Ascending aorta (tissue), 2 donors: ENCODE measurements around the gene TBC1D2. TPM values are rescaled to one million over a fixed set of nuclear protein-coding genes. Genes with fewer than 3 reads are reported as not detected.
A peak's percentile ranks its signal among the peaks of the same experiment; 100 is the strongest.

Source experiments
- DNase-seq, 2 donors: peaks; one replicate each; pipeline ENCODE4 v3.0.0-alpha.2; 2019; ENCODE audit warnings: low spot score in 2 of 2
- H3K27ac ChIP-seq, 2 donors: fragments of 200-600 bp; sonication (generic); one replicate each; pipeline ENCODE4 v1.5.1; 2016 to 2017; ENCODE audit warnings: mild to moderate bottlenecking in 1 of 2
- H3K27me3 ChIP-seq: fragments of 200-600 bp; sonication (generic); one replicate; pipeline ENCODE4 v1.5.1; 2017
- H3K36me3 ChIP-seq, 2 donors: fragments of 200-600 bp; sonication (generic); one replicate each; pipeline ENCODE4 v1.5.1; 2016
- H3K4me1 ChIP-seq, 2 donors: fragments of 200-600 bp; sonication (generic); one replicate each; pipeline ENCODE4 v1.5.1; 2016 to 2017; ENCODE audit warnings: mild to moderate bottlenecking in 1 of 2
- H3K4me3 ChIP-seq, 2 donors: fragments of 200-600 bp; sonication (generic); one replicate each; pipeline ENCODE4 v1.5.1; 2016 to 2017; ENCODE audit warnings: mild to moderate bottlenecking in 1 of 2
- H3K9me3 ChIP-seq, 2 donors: fragments of 200-600 bp; sonication (generic); one replicate each; pipeline ENCODE4 v1.5.1; 2016
- intact Hi-C: fragments of 100-400 bp; cut with DNase I; formaldehyde crosslinking; loops from one replicate; pipeline ENCODE4 v1.15.1; 2023
- total RNA-seq: library from RNA; depleted of rRNA; stranded (reverse); fragments of >200 nt; gene quantifications from one replicate; pipeline ENCODE4 v1.1.0, GENCODE V29; 2016
- TF ChIP-seq, protein P1 (sequence below), 3 experiments: fragments of 200-600 bp in 2 of 3; fragments of 450-650 bp in 1 of 3; sonication (generic) in 2 of 3; IDR thresholded peaks; one replicate each; pipeline ENCODE4 v1.5.1; 2016 to 2019; ENCODE audit warnings: antibody characterized with exemption in 3 of 3, mild to moderate bottlenecking in 1 of 3, moderate library complexity in 1 of 3

TBC1D2 gene
- total RNA-seq, 1 donor from 2014 or later: 32.5 TPM

DNA sequence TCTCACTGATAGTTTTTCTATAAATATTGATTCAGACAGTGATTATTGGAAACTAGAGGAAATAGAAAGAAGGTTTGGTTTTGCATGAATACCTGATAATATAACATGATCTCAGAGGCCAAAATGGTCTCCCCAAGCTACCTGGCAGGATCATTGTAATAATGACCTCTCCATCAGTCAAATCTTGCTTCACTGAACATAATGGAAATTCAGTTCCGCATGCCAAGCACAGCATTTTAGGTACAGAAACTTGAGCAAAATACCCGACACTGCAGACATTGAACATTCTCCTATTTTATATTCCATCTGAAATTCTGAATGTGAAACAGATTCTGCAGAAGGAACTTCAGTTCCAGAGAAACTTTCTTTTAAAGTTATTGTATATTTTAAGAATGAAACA, 9.1 kb upstream of the TBC1D2 start:
- intact Hi-C loops: loop anchor here (5.0 kb wide), 1 partner anchor 552 kb away; no protein-coding TSS in a partner anchor

DNA sequence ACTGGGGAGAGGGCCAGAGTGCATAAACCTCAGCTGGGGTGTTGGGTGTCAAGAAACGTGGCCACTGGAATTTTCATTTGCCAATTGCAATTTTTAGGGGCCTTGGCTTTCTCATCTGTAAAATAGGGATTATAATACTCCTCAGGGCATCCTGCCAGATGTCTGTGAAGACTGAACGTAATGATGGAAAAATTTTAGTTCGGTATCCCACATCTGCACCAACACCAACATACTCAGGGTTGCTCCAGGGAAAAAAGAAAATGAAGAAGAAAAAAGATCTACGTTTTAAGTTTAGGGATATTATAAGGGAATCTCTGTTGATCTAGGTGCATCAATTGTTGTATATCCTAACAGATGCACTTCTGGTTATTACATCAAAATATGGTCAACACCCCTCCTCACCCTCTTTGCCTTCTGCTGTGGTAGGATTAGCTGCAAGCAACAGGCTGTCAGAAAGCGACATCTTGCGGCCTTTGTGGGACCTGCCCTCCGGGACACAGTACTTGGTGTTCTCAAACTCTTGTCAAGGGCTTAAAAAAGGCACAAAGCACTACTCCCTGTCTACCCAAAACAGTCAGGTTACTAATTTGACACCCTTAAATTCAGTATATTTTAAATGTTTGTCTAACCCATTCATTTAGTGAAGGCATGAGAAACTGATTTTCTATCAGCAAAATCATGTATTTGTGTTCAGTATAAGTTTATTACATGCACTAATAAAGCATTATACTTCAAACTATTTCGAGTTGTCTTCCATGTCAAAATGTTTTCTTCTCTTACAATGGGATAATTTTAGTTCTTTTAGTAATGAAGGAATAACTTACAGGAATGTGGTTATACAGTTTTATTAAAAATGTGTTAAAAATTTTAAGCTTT, 8.3 kb upstream of the TBC1D2 start:
- TF ChIP-seq, protein P1, sequence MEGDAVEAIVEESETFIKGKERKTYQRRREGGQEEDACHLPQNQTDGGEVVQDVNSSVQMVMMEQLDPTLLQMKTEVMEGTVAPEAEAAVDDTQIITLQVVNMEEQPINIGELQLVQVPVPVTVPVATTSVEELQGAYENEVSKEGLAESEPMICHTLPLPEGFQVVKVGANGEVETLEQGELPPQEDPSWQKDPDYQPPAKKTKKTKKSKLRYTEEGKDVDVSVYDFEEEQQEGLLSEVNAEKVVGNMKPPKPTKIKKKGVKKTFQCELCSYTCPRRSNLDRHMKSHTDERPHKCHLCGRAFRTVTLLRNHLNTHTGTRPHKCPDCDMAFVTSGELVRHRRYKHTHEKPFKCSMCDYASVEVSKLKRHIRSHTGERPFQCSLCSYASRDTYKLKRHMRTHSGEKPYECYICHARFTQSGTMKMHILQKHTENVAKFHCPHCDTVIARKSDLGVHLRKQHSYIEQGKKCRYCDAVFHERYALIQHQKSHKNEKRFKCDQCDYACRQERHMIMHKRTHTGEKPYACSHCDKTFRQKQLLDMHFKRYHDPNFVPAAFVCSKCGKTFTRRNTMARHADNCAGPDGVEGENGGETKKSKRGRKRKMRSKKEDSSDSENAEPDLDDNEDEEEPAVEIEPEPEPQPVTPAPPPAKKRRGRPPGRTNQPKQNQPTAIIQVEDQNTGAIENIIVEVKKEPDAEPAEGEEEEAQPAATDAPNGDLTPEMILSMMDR (IDR thresholded peaks at IDR 0.05): peak; percentile 80 to 91 (median 89)
- H3K9me3 ChIP-seq: no peaks in the 10 kb centered on the region
- H3K27ac ChIP-seq: no peak overlapping the region
- H3K4me1 ChIP-seq: no peaks in the 10 kb centered on the region
- intact Hi-C loops: loop anchor here (1.0 to 5.0 kb wide), 3 partner anchors 58 to 551 kb away; no protein-coding TSS in a partner anchor
- H3K4me3 ChIP-seq: no peak overlapping the region
- peak in 1 of 2 donors; percentile 83 for DNase-seq
- no peaks in the 10 kb centered on the region for H3K27me3 ChIP-seq
- no peaks in the 10 kb centered on the region for H3K36me3 ChIP-seq

More for the DNA sequence above, 9.1 kb upstream of the TBC1D2 start:
- no peak overlapping the region for H3K27ac ChIP-seq
- H3K36me3 ChIP-seq: no peaks in the 10 kb centered on the region
- H3K4me3 ChIP-seq: no peak overlapping the region
- DNase-seq: no peak
- H3K9me3 ChIP-seq: no peaks in the 10 kb centered on the region
- no peaks in the 10 kb centered on the region for H3K27me3 ChIP-seq
- TF ChIP-seq, protein P1 (IDR thresholded peaks at IDR 0.05): no peak
- no peaks in the 10 kb centered on the region for H3K4me1 ChIP-seq

DNA sequence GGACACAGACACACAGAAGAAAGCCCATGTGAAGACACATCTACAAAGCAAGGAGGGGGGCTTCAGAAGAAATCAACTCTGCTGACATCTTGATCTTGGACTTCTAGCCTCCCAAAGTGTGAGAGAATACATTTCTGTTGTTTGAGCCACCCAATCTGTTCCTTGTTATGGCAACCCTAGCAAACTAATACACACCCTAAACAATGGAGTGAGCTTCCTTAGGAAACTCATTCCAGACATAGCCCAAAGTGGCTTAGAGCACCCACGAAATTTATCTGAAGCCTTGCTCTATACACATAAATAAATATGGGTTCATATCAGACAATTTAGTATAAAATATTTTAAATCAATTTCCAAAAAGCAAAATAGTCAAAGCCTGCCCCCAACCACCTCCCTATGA, 7.6 kb upstream of the TBC1D2 start:
- intact Hi-C loops: loop anchor here (1.0 to 5.0 kb wide), 3 partner anchors 58 to 551 kb away; no protein-coding TSS in a partner anchor
- DNase-seq: no peak
- Histone ChIP-seq H3K4me3 (no peak overlapping the region), H3K36me3 (no peaks in the 10 kb centered on the region), H3K27me3 (no peaks in the 10 kb centered on the region), H3K9me3 (no peaks in the 10 kb centered on the region), H3K27ac (no peak overlapping the region), H3K4me1 (no peaks in the 10 kb centered on the region)
- TF ChIP-seq, protein P1 (IDR thresholded peaks at IDR 0.05): no peak

DNA sequence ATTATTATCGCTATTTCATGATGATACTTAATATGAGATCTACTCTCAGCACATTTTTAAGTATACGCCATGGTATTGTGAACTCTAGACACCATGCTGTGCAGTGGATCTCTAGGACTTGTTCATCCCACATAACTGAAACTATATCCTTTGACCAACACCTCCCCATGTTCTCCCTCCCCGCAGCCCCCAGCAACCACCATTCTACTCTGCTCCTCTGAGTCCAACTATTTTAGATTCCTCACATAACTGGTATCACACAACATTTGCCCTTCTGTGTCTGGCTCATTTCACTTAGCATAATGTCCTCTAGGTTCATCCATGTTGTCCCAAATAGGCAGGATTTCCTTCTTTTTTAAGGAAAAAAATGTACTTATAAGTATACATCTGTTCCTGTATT, 6.6 kb upstream of the TBC1D2 start:
- Histone ChIP-seq H3K27me3 (no peaks in the 10 kb centered on the region), H3K4me1 (no peaks in the 10 kb centered on the region), H3K4me3 (no peak overlapping the region), H3K36me3 (no peaks in the 10 kb centered on the region), H3K27ac (no peak overlapping the region), H3K9me3 (no peaks in the 10 kb centered on the region)
- TF ChIP-seq, protein P1 (IDR thresholded peaks at IDR 0.05): no peak
- intact Hi-C loops: loop anchor here (5.0 kb wide), 1 partner anchor 550 kb away; no protein-coding TSS in a partner anchor
- no peak for DNase-seq

DNA sequence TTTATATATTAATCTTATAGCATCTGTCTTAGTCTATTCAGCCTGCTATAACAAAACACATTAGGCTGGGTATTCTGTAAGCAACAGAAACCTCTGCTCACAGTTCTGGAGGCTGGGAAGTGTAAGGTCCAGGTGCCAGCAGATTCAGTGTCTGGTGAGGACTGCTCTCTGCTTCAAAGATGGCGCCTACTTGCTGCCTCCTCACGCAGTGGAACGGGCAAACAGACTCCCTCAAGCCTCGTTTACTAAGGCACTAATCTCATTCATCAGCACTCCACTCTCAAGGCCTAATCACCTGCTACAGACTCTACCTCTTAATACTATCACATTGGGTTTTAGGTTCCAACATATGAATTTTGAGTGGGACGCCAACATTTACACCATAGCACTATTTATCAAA, 5.2 kb upstream of the TBC1D2 start:
- H3K27ac ChIP-seq: no peak overlapping the region
- no peak for DNase-seq
- H3K36me3 ChIP-seq: no peaks in the 10 kb centered on the region
- H3K4me1 ChIP-seq: peaks cover 0 to 4% of the 10 kb centered on the region in 2 donors
- H3K4me3 ChIP-seq: no peak overlapping the region
- H3K27me3 ChIP-seq: no peaks in the 10 kb centered on the region
- TF ChIP-seq, protein P1 (IDR thresholded peaks at IDR 0.05): no peak
- intact Hi-C loops: loop anchor here (5.0 kb wide), 1 partner anchor 548 kb away; no protein-coding TSS in a partner anchor
- H3K9me3 ChIP-seq: no peaks in the 10 kb centered on the region
